Activated naive CD4-positive, alpha-beta T cell (primary cell): ENCODE measurements around the gene MSMB.
"Not testable (repeated sequence)": the region's sequence is repeated elsewhere in the genome, so short reads cannot be mapped to it uniquely, and the experiment has no call there.

Experiments
- DNase-seq, 4 experiments: peaks; one replicate each; lab custom pipeline; 2025; lab: John Stamatoyannopoulos, UW

The MSMB gene, protein sequence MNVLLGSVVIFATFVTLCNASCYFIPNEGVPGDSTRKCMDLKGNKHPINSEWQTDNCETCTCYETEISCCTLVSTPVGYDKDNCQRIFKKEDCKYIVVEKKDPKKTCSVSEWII

DNA sequence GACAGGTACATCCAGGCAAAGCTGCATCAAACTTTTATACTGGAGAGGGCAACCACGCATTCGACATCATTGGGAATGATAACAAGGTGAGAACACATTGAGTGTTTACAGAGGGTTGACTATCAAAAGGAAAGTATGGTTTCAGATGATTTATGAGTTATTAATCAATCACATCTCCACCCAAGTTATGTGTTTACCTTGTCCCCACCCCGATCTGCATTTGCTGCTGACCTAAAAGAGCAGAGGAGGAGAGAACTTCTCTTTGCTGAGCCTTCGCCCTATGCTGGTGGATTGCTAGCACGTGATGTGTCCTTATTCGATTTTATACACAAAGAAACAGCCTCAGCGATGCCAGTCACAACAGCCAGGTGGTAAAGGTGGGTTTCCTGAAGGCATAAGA is at the start of gene MSMB:
Gene MSMB (minus strand): TSS at position 9 of the 400 bp plus-strand sequence. CDS start 32 bp downstream, outside the sequence.
- no peak for DNase-seq

DNA sequence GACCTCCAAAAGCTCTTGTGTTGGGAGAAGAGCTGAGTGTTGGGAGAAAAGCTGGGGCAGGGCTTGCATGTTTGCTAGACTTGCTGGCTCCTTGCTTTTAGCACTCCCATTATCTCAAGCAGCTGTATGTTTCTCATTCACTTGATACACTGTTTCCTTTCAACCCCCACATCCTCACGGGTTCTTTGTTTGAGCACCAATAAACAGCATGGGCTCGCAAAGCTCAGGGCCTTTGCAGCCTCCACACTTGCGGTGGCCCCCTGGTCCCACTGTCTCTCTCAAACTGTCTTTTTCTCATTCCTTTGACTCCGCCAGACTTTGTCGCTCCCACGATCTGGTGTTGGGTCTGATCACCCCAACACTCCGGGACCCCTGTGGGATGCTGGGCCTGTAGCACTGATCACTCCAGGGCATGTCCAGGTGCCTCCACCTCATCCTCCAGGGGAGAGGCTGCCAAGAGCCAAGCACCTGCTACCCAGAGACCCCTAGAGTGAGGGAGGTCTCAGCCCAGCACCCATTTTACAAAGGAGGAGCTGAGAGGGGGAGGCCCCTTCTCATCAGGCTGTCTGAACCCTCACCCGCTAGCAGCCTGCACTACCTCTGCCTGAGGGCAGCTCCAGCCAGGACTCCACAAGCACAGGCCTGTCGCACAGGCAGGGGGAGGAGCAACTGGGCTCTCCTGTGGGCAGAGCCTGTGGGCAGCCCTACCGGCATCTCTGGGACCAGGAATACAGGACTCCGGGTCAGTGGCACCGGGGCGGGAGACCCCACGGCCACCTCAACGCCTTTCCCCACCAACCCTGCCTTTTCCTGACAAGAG is 49.1 kb upstream of the MSMB start:
- no peak for DNase-seq

DNA sequence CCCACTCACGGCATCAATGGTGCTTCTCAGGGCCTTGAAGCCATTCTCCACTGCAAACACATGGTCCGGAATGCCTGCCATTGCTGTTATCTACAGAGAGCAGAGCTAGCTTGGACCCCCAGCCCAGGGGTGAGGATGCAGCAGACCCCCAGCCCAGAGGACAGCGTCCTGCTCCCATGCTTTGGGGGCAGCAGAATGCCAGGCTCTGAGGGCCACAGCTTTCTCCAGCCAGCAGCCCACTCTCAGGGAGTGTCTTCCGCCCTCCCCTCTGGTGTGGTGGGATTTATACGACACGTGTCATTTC is 48.1 kb upstream of the MSMB start:
- no peak for DNase-seq

DNA sequence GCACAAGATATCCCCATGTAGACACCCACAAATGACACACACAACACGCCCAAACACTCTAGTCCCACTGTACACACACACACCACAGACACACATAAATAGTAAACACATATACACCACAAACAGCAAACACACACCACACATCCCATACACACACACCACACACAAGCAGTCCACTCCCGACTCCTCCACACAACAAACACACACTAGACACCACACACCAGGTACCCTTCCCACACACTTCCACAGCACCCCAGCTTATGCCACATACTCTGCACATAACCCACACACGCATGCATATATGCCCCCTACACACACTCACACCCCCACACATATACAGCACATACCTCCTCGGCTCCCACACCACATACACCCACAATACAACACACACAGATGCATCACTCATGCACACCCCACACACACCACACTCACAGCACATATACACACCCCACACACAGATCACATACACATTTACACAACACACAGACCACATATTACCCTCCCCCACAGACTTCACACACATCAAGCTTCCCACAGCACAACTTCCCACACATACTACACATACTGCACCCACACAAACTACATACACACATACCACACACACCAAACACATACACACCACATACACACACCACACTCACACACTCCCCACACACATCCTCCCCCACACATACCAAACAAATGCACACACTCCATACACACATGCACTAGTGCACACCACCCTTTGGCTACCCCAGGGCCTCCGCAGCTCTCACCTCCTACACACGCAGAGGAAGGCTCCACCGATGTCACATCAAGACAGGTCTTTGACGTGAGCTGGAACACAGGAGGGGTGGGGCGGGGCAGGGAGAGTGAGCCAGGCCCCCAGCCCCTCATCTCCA is 47.5 kb upstream of the MSMB start:
- DNase-seq, result peak in 1 of 4 experiments; percentile 38

DNA sequence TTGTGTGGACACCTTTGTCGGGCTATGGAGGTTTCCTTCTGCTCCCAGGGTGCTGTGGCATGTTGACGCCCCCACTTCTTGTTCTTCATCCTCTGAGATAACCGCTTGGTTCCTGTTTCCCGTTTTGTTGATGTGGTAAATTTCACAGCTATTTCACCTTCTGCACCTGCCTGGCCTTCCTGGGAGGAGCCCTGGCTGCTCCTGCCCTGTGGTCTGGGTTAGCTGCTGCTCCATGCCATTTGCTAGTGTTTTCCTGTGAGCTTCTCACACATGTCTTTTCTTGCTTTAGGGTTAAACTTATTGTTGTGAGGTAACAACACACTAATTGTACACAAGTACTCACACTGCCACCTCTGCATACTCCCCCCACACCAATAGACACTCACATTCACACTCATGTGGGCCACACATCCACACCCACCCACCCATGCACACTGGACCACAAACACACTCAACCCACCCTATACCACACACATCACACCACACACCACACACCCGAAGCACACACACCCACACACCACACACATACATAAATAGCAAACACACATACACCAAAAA is 46.5 kb upstream of the MSMB start:
- DNase-seq, result no peak

DNA sequence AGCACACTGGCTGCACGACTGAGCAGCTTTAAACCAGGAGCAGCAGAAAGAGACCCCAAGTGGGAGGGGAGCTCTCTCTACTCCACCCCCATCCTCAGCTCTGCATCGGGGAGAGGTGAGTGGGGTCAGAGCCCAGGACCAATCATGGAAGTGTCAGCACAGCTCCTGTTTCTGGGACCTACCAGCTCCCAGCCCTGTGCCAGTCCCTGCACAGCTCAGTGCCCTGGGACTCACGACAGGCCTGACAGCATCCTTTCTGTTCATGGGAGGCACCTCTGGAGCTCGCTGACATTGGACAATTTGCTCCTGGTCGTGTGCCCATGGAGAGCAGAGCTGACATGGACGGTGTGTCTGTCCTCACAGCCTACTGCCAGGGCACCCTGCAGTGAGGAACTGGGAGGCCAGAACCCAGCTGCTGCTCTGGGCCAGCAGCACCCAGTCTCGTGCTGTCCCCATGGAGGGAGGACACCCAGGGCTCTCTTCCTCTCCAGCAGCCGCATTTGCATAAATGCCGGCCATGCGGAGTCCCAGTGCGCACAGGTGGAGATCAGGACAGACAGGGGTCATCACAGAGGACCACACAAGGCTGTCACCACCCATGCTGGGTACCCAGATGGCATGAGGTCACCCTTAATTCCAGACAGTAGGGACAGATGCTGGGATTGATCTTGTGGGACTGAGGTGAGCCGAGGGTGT is 45.9 kb upstream of the MSMB start:
- DNase-seq, result no peak

DNA sequence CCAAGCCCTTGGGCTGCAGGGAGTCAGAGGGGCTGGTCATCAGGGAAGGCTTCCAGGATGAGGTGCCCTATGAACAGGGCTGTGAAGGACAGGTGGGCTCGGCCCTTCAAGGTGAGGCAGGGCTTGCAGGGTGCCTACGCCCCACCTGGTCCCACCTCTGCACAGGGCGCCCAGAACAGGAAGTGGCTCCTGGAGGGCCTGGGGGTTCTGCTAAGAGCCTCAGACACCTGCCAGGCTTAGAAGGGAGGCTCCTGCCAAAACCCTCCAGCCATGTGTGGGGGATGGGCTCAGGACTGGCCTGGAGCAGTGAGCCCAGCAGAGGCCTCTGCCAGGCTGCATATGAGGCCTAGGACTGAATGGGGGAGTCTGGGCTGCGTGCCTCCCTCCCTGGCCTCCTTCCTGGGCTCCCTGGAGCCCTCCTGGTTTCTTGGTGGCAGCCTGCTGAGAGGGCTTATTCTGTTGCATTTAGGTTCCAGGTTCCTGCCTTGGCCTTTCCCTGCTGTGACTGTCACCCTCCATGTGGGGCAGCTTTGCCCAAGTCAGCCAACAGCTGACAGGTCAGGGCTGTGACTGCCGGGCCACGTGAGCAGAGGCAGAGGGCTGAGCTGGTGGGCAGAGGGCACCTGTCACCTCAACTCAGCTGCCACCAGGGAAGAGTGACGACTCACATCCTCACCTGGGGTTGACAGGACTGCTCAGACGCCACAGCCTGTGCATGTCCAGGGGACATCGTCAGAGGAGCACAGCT is 45.2 kb upstream of the MSMB start:
- peak in 1 of 4 experiments; percentile 26 for DNase-seq

DNA sequence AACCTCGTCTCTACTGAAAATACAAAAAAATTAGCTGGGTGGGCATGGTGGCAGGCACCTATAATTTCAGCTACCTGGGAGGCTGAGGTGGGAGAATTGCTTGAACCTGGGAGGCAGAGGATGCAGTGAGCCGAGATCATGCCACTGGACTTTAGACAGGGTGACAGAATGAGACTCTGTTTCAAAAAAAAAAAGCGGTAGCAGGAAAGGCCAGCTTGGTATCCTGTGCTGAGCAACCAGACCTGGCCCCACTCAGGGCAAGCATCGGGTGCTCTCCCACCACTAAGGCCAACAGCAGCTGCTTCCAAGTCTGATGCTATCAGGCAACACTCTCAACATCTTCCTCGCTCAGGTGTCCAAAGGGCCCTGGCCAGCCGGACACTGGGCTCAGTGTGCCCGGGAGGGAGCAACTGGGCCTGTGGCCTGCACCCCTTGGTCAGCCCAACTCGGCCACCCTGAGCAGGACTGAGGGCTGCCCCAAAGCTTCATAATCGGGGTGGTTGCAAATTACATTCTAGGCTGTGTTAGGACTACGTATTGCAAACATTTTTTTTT is 44.3 kb upstream of the MSMB start:
- no peak for DNase-seq

DNA sequence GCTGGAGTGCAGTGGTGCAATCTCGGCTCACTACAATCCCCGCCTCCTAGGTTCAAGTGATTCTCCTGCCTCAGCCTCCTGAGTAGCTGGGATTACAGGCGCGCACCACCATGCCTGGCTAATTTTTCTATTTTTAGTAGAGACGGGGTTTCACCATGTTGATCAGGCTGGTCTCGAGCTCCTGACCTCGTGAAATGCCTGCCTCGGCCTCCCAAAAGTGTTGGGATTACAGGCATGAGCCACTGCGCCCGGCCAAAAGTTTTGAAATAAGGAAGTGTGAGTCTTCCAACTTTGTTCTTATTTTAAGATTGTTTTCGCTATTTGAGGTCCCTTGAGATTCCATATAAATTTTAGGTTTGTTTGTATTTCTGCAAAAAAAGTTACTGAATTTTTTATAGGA is 41.3 kb upstream of the MSMB start:
- DNase-seq, result not testable (repeated sequence)

DNA sequence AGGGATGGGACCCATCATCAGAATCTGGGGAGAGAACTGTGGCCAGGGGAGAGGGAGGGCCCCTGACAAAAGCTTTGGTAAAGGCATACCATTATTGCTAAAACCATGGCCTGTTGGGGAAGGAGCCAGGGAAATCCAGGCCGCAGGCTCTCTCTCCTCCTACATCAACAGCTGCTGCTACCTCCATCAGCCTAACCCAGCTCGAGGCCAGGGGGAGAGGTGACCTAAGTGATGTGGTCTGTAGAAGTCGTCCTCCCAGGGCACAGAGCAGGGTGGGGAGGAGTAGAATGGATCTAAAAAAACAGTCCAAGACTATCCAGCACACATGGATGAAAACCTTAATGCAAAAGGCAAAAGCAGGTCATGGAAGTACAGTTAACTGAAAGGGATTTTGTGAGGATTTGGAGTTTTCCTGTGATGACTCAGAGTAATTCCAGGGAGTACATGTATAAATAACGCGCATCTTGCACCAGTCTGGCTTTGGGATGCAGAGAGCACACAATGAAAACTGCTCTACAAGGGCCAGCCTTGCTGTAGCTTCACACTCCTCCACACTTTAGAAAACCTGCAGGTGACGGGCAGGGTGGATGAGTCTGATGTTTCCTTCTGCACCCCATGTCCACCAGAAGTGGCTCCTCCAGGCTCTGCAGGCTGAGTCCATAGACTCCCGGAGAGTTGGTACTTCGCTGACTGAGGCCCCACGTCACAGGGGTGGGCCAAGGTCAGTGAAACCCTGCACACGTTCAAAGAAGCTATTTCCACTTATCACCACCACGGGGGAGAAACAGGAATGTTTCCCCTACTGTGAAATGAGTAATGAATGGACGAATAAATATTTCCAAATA is 38.5 kb upstream of the MSMB start:
- DNase-seq, result no peak

DNA sequence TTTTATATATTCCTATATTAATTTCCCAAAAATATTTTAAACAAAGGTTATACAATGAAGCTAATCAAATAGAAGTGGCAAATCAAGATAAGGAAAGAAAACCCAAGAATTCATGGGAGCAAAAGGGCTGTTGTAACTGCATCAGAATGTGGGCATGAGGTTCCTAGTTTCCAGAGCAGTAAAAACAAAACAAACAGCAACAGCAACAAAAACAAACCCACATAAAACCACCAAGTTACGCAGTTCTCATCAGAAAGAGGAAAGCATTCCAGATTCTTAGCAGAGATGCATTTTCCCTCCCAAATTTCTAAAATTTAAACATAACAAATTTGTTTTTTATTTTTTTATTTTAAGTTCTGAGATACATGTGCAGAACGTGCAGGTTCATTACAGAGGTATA is 34.8 kb upstream of the MSMB start:
- DNase-seq, result no peak

DNA sequence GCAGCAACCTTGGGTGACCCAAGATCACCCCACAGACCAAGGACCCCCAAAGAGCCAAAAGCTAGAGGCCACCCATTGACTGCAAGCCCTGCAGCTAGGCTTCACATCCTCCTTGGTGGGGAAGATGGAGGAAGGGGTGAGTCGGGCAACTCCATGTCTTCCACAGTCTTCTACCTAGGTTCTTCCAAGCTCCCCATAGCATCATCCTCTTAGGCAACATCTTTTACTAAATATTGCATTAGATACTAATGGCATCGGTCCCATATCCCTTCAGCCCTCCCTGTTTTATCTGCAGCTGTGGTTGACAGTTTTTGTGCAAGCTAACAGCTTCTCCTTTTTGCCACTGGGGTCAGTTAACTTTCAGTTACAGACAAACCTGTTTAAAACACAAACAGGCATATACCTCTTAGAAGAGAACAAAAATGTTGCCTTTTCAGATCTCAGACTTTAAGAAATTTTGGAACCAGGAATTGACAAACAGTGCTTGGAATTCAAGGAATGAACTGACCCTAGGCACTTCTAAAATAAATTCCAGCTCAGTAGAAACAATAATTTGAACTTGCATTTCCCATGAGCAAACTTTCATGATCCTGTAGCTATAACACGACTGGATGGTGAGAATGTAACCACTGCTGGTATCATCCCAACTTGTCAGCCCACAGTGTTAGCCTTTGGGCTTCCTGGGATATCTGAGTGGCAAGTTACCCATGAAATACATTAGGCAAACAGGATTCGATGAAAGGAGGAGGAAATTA is 33.9 kb upstream of the MSMB start:
- DNase-seq, result no peak

DNA sequence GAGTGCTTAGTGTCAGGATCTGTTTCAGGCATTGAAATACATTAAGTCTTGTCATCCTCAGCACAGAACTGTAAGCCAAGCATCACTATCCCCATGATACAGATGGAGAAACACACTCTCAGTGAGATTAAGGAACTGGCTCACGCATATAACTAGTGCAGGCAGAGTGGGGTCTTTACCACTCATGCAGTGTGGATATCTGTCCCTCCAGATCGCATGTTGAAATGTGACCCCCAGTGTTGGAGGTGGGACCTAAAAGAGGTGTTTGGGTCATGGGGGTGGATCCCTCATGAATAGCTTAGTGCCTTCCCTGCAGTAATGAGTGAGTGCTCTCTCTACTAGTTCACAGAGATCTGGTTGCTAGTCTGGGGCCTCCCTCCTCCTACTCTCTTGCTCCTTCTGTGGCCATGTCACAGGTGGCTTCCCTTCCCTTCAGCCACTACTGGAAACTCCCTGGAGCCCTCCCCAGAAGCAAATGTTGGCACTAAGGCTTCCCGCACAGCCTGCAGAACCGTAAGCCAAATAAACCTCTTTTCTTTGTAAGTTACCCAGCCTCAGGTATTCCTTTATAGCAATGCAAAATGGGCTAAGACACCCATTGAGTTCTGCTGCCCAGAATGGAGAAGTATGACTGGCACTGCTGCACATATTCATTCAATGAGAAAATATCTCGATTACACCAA is 31.8 kb upstream of the MSMB start:
- DNase-seq, result no peak

DNA sequence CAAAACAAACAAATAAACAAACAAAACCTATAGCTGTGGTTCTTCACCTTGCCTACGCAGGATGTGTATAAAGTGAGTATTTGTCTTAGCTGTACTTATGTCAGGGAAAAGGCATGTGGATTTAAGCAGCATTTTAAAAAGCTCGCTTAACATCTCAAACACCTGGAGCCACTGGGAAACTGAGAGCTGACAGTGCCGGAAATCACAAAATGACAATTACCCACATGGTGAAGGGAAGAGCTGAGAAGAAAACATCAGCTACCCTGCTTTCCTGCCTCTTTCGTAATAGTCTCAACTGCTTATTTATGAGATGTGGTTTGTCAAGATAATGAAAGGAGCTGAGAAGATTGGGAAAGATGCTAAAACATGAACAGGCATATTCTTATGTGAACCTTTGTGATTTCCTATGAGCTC is 31.1 kb upstream of the MSMB start:
- DNase-seq, result no peak

DNA sequence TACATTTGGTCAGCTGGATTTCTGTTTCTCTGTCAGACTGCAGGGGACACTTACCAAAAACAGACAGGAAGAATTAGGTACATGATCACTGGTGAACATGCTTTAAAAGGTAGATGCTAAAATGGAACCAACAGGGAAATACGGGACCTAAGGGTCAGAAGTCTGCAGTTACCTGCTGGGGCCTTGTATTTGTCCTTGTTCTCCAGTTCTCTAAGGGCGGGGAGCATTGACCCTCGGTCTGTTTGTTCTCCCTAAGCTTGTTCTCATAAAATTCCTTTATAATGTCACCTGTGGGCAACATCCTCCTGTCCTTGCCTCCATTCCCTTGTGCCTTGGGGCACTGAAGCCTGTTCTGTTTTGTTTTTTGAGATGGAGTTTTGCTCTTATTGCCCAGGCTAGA is 29.8 kb upstream of the MSMB start:
- DNase-seq, result no peak

DNA sequence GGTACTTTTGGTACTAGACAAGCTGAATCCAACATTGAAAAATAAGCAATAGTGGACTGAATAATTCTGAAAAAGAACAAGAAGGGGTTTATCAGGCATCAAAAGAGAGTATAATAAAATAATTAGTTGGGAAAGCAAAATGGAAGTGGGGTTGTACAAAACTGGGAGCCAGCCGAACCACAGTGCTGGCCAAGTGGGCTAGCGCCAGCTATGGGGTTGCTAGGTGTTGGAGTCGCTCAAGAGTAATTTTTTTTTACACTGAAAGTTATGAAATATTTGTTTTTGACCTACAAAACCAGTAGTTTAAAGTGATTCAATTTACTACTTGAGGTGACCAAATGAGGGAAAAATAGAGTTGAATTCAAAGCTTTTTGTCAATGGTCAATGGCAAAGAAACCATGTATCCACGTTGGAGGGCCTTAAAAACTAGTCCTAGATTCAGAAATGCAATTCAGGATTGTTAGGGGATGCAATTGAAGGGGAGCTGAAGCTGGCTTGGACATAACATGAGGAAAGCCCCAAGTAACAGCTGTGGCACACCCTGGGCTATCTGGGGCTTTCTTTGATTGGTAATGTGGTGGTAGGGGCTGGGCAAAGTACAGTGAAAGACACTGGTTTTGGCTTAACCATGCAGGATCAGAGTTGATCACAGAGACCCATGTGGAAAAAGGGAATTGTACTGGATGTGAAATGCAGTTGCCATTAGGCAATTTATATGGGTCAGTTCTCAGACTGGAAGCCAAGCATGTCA is 28.3 kb upstream of the MSMB start:
- no peak for DNase-seq

DNA sequence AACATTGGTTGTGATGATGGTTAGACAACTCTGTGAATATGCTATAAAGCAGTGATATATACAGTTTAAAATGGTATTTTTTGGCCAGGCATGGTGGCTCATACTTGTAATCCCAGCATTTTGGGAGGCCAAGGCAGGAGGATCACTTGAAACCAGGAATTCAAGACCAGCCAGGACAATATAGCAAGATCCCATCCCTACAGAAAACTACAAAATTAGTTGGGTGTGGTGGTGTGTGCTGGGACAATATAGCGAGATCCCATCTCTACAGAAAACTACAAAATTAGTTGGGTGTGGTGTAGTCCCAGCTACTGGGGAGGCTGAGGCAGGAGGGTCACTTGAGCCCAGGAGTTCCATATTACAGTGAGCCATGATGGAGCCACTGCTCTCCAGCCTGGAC is 27.5 kb upstream of the MSMB start:
- DNase-seq, result no peak

DNA sequence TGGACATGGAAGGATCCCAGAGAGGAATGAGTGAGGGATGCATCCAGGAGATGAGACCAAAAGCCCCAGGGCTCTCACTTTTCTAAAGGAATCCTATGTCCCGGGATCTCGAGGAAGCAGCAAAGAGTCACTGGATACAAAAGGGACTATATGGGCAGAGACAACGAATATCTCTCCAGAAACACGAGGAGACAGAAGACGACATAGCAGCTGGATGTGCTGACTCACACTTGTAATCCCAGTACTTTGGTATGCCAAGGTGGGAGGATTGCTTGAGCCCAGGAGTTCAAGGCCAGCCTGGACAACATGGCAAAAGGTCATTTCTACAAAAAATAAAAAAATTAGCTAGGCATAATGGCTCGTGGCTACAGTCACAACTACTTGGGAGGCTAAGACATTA is 24.7 kb upstream of the MSMB start:
- DNase-seq, result no peak
